Lower leg skin (tissue), 4 donors: ENCODE measurements around the gene PSORS1C1. TPM values are rescaled to one million over a fixed set of nuclear protein-coding genes. Genes with fewer than 3 reads are reported as not detected.
A peak's percentile ranks its signal among the peaks of the same experiment; 100 is the strongest.

Source experiments
- DNase-seq, 2 donors: peaks; one replicate each; pipeline ENCODE4 v3.0.0-alpha.2; 2019; ENCODE audit warnings: low spot score in 2 of 2
- H3K4me3 ChIP-seq: fragments of 200-600 bp; sonication (generic); 2 replicates; pipeline ENCODE4 v1.5.1; 2017; ENCODE audit warnings: mild to moderate bottlenecking, low read depth; ENCODE audit not compliant: poor library complexity, severe bottlenecking
- POLR2A ChIP-seq, 2 donors: fragments of 450-650 bp; IDR thresholded peaks; one replicate each; pipeline ENCODE4 v1.6.1; 2016 to 2017; ENCODE audit warnings: antibody characterized with exemption in 2 of 2, mild to moderate bottlenecking in 1 of 2, moderate library complexity in 1 of 2
- WGBS, 2 donors: methylation state at CpG; one replicate each; pipeline ENCODE4 v1.1.5; 2018; 5-methylcytosine and 5-hydroxymethylcytosine counted together
- intact Hi-C: fragments of 100-400 bp; cut with DNase I; formaldehyde crosslinking; loops from one replicate; pipeline ENCODE4 v1.15.0; 2023; ENCODE audit warnings: low total_unique reads
- total RNA-seq, 4 donors: library from RNA; depleted of rRNA; stranded (reverse); fragments of >200 nt; gene quantifications; one replicate each; pipeline ENCODE4 v1.1.0, GENCODE V29; 2016
- TF ChIP-seq, protein P1 (sequence below), 3 donors: fragments of 450-650 bp; IDR thresholded peaks; one replicate each; pipeline ENCODE4 v1.5.1; 2016; ENCODE audit warnings: antibody characterized with exemption in 3 of 3, mild to moderate bottlenecking in 3 of 3, moderate library complexity in 2 of 3

The PSORS1C1 gene
- total RNA-seq, 4 donors from 2014 or later = 1.8 to 21.4 (median 6.2) TPM

DNA sequence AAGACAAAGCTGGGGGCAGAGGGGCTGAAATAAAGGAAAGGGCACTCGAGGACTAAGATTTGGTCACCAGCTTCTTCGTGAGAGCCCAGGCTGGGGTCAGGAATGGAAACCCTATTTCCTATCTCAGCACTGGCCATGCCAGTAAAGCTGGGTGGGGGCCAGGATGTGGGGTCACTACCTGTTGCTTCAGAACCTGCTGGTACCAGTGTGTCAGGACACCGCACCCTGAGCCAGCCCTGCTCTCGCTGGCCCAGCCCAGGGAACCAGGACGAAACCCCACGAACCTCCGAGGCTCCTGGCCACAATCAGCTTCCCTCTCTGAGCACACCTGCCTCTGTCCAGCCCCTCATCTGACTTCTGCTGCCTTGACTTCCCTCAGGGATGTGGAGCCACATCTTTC is 3.6 kb downstream of the PSORS1C1 start:
- WGBS, 2 donors = 75 to 89% methylated on average over 7 of the region's 7 CpGs
- intact Hi-C loops = no loop called here
- TF ChIP-seq, protein P1, sequence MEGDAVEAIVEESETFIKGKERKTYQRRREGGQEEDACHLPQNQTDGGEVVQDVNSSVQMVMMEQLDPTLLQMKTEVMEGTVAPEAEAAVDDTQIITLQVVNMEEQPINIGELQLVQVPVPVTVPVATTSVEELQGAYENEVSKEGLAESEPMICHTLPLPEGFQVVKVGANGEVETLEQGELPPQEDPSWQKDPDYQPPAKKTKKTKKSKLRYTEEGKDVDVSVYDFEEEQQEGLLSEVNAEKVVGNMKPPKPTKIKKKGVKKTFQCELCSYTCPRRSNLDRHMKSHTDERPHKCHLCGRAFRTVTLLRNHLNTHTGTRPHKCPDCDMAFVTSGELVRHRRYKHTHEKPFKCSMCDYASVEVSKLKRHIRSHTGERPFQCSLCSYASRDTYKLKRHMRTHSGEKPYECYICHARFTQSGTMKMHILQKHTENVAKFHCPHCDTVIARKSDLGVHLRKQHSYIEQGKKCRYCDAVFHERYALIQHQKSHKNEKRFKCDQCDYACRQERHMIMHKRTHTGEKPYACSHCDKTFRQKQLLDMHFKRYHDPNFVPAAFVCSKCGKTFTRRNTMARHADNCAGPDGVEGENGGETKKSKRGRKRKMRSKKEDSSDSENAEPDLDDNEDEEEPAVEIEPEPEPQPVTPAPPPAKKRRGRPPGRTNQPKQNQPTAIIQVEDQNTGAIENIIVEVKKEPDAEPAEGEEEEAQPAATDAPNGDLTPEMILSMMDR (IDR thresholded peaks at IDR 0.05) = no peak
- no peak for TF ChIP-seq POLR2A (IDR thresholded peaks at IDR 0.05)
- no peak overlapping the region for H3K4me3 ChIP-seq
- DNase-seq = no peak

- WGBS, 2 donors = 59 to 73% methylated on average over 25 to 26 of the region's 26 CpGs
- TF ChIP-seq, protein P1 (IDR thresholded peaks at IDR 0.05) = no peak
- no peak for TF ChIP-seq POLR2A (IDR thresholded peaks at IDR 0.05)
- intact Hi-C loops = no loop called here
These were observed 5.7 kb downstream of the PSORS1C1 start, which contains the start of gene CDSN for GRCh38 chr6:31120151-31120915. Gene CDSN (minus strand): TSS chr6:31120446. CDS start chr6:31120419, 27 bp downstream.

GRCh38 chr6:31121131-31121790 is 6.7 kb downstream of the PSORS1C1 start:
- TF ChIP-seq, protein P1 (IDR thresholded peaks at IDR 0.05) = no peak
- TF ChIP-seq POLR2A (IDR thresholded peaks at IDR 0.05) = no peak
- intact Hi-C loops = no loop called here
- DNase-seq = no peak
- WGBS, 2 donors = 87 to 91% methylated on average over 12 of the region's 12 CpGs
- no peak overlapping the region for H3K4me3 ChIP-seq

More at GRCh38 chr6:31120151-31120915, 5.7 kb downstream of the PSORS1C1 start, which contains the start of gene CDSN:
- no peak for DNase-seq
- H3K4me3 ChIP-seq = no peak within 1 kb of the TSS

- intact Hi-C loops = no loop called here
- WGBS, 2 donors = 40 to 49% methylated on average over 16 of the region's 16 CpGs
- TF ChIP-seq POLR2A (IDR thresholded peaks at IDR 0.05) = no peak
- TF ChIP-seq, protein P1 (IDR thresholded peaks at IDR 0.05) = no peak
- DNase-seq = no peak
- H3K4me3 ChIP-seq = no peak overlapping the region
These were observed 8.4 kb downstream of the PSORS1C1 start for GRCh38 chr6:31122791-31123706.

GRCh38 chr6:31125162-31125561 is 10.6 kb downstream of the PSORS1C1 start:
- no peak overlapping the region for H3K4me3 ChIP-seq
- DNase-seq = peak; percentile 60 to 92
- intact Hi-C loops = no loop called here
- TF ChIP-seq, protein P1 (IDR thresholded peaks at IDR 0.05) = no peak
- no peak for TF ChIP-seq POLR2A (IDR thresholded peaks at IDR 0.05)
- 25 to 44% methylated on average over 8 of the region's 8 CpGs for WGBS, 2 donors
